SHP77 (cell line): ENCODE measurements around the gene UTP18.
"Not testable (repeated sequence)": the region's sequence is repeated elsewhere in the genome, so short reads cannot be mapped to it uniquely, and the experiment has no call there.

ENCODE experiments used
- DNase-seq, 2 experiments: peaks; one replicate each; lab custom pipeline; 2025; lab: John Stamatoyannopoulos, UW

Gene UTP18

DNA sequence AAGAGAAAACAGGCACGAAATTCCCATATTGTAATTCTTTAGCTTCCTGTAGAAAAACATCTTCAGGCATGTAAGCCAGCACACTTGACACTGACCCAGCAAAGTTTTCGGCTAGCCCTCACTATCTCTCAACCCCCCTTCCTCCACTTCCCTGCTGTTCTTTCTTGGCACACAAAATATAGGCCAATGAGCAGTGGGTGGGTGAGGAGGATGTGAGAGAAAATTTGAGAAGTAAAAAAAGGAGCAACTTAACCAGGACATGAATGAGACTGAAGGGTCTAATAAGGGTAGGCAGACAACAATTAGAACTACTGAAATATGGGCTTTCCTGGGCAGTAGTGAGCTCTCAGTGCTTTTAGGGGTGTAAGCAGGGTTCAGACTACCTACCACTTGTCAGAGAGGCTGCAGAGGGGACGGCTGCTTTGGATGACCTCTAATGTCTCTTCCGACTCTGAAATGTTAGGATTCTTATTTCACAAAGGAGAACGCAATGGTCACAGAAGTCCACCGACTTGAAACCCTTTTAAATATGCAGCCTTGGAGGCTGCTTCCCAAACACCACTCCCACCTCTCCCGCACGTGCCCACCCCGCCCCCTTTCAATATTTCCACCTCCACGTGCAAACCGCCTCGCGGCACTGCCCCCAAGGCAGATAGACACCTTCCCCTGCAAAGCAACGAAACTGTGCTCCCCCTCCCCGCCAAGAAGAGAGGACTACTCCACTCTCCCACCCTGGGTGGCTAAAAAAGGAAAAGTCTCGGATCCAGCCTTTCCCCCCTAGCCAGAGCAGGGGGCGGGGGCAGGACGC lies 1.4 kb upstream of the UTP18 start:
- peak in 1 of 2 experiments; percentile 14 for DNase-seq

DNA sequence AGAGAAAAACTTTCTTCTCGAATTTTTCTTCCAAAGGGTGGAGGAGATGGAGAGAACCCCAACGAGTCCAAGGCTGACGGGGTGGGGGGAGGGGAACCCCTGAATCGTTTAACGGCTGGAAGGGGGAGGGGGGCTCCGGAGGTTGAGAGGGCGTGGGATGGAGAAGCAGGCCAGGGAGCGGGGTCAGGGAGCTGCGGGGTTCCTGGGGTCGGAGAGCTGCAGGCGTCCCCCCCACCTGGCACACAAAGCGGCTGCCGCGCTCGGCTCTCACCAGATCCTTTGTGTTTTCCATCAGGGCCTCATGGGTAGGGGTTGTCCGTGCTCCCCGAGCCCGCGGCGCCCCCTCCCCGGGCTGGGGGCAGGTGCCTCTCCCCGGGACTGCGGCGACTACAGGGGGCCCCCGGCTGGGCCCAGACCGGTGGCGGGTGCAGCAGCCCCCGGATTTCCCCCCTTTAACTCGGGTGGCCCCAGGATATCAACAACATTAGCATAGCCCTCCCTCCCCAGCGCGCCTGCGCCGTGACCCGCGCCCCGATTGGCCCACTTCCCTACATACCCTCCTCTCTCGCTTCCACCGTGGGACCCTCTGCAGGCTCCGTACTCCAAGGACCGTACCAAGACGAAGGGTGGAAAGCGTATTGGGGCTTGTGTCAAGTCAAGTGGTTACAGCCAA lies 646 bp upstream of the UTP18 start, which contains the start of gene MBTD1:
Gene MBTD1, minus strand, starts transcription at position 486 of the 673 bp plus-strand sequence. CDS start 34,888 bp downstream, outside the sequence.
- peak; percentile 97 to 98 for DNase-seq

DNA sequence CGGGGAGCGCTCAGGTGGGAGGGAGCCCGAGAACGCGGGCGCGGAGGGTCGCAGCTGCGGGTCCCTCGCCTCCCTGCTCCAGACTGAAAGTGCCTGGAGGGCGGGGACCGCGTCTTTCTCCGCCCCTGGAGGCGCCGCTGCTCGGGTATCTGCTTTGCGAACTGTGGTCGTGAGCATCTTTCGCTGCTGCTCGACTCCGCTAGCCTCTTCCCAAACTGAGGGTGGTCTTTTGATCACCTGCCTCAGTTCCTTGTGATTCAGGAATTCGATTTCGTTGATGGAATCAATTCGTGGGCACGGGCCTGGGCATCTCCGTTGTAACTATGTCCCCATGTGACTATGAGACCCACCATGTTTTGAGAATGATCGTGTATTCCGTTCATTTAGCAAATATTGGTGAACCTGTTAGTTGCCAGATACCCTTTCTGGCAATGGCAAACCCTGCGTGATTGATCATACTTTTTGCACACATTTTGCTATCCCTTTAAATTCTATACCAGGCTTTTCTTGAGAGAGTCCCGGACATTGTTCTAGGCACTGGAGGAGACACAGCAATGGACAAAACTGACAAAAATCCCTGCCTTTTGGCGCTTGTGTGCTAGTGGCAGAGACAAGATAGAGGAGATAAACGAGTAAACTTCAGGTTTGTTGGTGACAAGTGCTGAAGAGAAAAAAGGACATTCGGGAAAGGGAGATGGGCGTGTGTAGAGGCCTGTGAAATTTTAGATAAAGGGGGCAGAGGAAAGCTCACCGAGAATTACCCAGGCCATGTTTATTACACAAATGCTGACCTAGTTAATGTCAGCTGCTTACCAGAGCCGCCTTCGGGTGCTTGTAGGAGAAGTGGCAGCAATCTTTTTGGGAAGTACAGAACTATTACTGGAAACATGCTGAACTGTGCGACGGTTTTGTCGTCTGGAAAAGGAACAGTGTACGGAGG lies 948 bp downstream of the UTP18 start:
- peak; percentile 8 to 61 for DNase-seq

DNA sequence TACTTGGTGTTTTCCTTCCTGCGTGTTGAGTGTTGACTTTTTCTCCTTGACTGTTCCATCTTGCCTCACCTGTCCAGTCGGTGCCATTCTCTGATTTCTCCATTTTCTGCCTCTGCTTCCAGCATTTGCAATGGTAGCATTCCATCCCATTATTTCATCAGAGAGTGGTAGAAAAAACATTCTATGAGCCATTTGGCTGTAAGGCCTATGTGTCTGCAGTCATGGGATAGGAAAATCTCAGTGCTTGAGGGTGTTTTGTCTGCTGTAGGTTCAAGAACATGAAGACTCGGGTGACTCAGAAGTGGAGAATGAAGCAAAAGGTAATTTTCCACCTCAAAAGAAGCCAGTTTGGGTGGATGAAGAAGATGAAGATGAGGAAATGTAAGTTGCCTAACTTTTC lies 2.7 kb downstream of the UTP18 start:
- DNase-seq = no peak

DNA sequence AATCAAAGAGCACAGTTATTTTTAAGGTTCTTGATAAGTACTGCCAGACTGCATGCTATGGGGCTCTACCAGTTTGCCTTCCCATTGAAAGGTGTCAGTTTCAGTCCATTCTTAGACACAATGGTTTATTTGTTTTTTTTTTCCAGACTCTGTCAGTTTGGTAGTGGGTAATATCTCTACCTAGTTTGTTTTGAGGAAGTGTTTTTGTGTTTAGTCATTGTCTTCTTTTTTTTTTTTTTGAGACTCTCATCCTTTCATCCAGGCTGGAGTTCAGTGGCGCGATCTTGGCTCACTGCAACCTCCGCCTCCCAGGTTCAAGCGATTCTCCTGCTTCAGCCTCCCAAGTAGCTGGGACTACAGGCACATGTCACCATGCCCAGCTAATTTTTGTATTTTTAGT lies 4.1 kb downstream of the UTP18 start:
- not testable (repeated sequence) for DNase-seq

DNA sequence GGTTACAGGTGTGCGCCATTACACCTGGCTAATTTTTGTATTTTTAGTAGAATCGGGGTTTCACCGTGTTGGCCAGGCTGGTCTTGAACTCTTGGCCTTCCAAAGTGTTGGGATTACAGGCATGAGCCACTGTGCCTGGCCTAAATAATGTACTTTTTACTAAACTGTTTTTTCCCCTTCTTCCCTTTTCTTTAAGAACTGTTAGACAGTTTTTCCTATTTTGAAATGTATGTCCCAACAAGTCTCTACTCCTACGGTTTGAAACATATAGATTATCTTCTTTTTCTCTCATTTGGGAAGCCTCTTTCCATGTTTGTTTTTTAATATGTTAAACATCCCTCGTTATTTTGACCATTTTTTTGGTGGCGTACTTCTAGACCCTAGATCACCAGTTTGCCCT lies 9.6 kb downstream of the UTP18 start:
- DNase-seq = no peak

DNA sequence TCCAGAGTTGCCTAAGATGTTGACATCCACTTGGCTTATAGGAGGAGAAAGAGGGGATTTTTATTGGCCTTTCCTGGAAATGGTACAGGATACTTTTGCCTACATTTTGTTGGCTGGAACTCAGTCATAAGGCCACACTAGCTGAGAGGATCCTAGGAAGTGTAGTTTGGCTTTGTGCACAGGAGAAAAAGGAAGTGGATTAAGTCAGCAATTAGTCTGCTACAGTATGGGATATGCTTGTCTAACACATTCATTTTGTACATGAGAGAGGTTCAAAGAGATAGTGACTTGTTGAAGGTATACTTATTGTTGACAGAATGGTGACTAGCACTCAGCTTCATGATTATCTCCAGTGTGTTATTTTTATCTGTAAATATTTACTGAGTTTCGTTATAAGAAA lies 10.3 kb downstream of the UTP18 start:
- no peak for DNase-seq

DNA sequence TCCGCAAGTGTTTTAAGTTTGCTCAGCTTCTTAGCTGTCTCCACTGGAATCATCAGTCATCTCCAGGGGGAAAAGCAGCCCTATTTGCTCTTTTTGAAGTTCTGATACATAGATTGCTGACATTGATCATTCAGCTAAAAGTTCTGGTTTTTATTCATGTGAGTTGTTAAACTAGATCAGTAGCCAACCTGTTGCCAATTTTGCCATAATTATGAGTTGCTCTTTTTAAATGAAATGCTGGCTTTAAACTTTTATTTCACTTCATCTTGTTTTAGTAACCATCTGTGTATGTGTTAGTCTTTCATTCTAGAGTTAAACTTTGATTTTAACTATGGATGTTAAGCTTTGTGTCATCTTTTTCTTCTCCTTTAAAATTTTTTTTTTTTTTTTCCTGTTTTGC lies 12.5 kb downstream of the UTP18 start:
- DNase-seq = no peak

DNA sequence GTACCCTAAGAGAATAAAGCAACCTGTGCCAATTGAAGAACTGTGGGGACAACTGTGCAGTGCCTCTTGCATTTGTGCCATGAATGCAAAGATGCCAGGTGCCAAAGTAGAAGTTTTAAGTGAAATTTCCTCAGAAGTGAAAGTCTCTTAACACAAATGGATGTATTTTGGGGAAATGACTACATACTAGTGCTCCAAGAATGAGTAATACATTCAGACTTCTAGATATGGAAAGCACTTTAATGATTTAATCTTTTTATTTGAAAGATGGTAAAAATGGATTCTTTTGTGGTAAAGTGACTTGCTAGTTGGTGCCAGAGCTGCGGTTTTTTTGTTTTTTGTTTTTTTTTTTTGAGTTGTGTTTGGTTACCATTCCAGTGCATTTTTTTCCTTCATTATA lies 15.0 kb downstream of the UTP18 start:
- DNase-seq = no peak

DNA sequence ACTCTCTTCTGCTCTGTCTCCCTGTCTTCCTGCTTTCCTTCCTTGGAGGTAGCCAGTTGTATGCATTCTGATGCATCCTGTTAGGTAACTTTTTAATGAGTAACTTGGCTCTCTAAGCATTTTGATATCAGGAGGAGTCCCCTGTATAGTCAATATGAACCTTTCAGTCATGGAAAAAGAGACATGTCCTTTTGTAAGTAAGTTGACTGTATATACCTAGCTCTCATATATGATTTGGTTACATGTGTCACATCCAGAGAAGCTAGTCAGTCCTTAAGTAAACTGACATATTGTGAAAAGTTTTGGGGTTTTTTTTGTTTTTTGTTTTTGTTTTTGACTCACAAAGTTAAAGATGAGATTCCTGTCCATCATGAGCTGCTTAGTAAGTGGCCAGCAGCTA lies 18.8 kb downstream of the UTP18 start:
- no peak for DNase-seq

DNA sequence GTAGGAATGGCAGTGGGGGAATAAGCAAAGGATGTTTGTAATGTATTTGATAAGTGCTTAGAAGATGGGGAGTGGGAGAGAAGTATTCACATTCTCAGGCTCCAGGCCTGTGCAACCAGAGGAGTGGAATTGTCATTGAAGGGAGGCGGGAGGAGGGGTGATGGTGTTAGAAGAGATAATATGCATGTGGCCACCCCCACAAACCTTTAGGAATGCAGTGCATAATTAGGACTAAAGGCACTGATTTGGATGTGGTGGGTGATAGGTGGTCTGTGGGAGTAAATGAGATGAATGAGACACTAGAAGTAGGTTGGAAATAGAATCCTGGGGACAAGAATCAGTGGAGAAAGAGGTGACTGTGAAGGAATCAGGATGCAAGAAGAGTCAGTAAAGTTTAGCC lies 27.1 kb downstream of the UTP18 start:
- no peak for DNase-seq

DNA sequence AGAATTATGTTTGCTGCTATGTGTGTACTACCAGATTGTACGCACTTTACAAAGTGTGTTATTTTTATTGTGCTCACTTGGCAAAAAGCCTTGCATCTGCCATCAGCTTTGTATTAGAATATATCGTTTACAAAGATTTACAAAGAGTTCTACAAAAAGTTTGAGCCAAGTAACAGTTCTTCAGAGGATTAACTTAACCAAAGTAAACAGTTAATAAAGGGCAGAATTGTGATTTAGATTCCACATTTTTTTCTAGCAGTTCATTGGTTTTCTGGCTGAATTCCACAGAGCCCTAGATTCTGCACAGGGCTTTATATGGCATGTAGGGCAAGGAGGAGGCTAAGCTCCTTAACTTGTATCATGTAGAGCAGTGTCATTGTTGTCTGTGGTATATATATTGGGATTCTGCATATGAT lies 29.4 kb downstream of the UTP18 start:
- no peak for DNase-seq

DNA sequence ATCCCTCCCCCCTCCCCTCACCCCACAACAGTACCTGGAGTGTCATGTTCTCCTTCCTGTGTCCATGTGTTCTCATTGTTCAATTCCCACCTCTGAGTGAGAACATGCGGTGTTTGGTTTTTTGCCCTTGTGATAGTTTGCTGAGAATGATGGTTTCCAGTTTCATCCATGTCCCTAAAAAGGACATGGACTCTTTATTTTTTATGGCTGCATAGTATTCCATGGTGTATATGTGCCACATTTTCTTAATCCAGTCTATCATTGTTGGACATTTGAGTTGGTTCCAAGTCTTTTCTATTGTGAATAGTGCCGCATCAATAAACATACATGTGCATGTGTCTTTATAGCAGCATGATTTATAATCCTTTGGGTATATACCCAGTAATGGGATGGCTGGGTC lies 34.0 kb downstream of the UTP18 start:
- DNase-seq = not testable (repeated sequence)

DNA sequence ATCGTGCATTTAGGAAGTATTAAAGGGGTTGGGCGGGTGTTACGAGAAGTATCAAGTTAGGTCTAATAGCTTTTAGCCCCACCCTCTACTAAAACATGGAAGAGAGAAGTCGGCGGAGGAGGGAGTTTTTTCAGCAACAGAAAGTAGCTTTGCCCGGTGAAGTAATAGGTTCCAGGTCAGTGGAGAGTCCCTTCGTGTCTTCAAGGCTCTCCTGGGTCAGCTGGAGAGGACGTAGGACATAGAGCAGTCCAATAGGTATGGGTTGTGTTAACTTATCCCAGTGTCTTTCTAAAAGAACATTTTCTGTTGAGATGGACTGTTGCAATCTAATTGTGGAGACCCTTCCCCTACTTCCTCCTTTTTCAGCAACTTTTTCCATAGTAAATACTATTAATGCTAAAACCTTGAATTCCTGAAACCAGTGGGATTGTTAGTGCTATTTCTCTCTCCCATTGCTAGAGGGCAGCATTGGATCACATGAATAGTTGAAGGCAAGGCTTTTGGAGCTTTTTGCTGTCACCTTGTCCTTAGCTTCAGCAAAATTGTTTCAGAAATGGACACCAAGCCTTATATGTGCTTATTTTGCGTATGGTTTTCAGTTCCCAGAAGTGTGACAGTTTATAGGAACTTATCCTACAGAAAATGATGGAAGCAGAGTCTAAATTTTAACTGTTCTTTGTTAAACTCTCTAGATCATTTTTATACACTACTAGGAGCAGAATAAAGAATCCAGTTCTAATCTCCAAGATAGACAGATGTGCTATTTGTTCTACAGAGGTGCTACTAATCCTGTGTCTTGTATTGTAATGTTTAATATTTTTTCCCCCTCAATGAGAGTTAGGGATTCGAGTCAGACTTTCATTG lies 38.4 kb downstream of the UTP18 start:
- peak; percentile 21 to 27 for DNase-seq

DNA sequence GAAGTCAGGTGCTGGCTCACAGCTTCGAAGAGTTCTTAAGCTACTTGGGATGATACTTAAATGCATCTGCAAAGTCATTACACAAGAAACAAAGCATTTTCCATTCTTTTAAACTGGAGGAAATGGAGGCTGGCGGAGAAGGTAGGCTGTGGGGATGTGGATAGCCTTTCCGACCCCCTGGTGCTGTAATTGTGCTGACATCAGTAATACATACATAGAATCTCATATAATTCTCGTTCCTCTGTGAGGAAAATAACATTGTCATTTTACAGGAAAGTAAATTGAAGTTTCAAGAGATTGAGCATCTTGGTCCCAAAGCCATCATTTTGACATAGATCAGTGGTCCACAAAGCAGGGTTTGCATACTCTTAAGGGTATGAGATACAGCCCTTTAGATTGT lies 39.5 kb downstream of the UTP18 start:
- no peak for DNase-seq

DNA sequence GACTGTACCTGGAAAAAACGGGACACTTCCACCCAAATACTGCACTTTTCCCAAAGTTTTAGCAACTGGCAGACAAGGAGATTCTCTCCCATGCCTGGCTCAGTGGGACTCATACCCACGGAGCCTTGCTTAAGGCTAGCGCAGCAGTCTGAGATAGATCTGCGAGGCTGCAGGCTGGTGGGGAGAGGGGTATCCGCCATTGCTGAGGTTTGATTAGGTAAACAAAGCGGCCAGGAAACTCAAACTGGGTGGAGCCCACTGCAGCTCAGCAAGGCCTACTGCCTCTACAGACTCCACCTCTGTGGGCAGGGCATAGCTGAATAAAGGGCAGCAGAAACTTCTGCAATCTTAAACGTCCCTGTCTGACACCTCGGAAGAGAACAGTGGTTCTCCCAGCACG lies 44.8 kb downstream of the UTP18 start:
- no peak for DNase-seq

DNA sequence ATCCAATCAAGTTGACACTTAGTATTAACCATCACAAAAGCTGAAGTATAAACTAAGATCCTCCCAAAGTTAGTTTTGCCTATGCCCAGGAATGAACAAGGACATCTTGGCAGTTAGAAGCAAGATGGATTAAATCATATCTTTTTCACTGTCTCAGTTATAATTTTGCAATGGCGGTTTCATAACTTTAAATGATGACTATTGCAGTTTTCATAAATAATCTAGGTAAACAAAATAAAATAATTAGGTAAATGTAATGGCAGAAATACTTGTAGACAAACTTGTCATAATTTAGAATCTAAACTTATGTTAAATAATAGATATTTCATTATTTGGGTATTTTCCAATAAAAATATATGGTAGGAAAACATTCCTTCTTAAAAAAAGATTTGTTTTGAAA lies 51.7 kb downstream of the UTP18 start:
- DNase-seq = not testable (repeated sequence)

DNA sequence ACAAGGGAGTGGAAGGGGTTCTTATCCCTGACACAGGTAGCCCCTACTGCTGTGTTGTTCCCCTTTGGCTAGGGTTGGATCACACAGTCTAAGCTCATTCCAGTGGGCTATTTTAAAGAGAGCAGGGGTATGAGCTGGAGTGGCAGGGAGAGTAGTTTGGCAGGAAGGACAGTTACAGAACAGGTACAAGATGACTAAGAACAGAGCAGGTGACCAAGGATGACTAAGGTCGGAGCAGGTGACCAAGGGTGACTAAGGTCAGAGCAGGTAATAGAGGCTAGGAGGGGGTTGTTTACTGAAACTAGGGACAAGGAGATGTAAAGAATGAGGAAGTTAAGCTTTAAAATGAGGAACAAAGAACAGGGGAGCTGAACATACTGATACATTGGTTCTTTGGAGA lies 58.8 kb downstream of the UTP18 start:
- DNase-seq = no peak

DNA sequence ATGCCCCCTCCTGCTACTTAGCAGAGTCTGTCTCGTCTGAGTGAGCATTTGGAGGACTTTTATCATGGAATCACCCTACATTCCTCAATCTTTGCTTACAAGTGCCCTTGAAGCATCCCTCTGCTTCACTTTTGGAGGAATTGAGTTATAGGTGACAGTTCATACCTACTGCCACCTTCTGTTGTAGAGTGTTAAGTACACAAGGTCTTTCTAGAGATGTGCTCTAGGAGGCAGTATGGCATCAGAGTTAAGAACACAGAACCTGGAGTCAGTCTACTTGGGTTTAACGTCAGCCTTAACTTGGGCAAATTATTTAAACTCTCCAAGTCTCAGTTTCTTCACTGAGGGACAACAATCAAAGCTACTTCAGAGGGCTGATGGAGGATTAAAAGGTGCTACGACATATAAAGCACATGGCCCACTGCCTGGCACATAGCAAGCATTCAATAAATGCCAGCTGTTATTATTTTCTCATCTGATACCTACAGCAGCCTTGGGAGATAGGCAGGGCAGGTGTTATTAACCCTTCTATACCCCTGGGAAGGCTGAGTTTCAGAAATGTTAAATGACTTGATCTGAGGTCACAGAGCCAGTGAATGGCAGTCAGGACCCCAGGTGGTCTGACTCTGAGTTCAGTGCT lies 62.2 kb downstream of the UTP18 start:
- peak; percentile 41 to 44 for DNase-seq

DNA sequence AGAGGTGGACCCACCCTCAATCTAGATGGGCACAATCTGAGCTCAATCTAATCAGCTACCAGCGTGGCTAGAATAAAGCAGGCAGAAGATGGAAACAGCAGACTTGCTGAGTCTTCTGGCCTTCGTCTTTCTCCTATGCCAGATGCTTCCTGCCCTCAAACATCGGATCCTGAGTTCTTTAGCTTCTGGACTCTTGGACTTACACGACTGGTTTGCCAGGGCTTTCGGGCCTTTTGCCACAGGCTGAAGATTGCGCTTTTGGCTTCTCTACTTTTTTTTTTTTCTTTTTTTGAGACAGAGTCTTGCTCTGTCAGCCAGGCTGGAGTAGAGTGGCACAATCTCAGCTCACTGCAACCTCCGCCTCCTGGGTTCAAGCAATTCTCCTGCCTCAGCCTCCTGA lies 65.1 kb downstream of the UTP18 start:
- no peak for DNase-seq
